GM19238 (cell line): ENCODE measurements around the gene PRR19.

Experiments used
- DNase-seq: peaks from one replicate; pipeline ENCODE4 v3.0.0; 2011; ENCODE audit warnings: low spot score; ENCODE audit not compliant: insufficient read length

The PRR19 gene

GRCh38 chr19:42270346-42271044 is 31.4 kb upstream of the PRR19 start:
- DNase-seq, result peak; percentile 47

- no peak for DNase-seq
Measured at GRCh38 chr19:42271045-42271419, 30.9 kb upstream of the PRR19 start.

GRCh38 chr19:42271861-42272534 is 29.9 kb upstream of the PRR19 start:
- DNase-seq, result no peak

GRCh38 chr19:42272535-42272897 is 29.4 kb upstream of the PRR19 start:
- no peak for DNase-seq

GRCh38 chr19:42272989-42273406 is 28.9 kb upstream of the PRR19 start:
- DNase-seq, result no peak

GRCh38 chr19:42273407-42274064 is 28.4 kb upstream of the PRR19 start:
- no peak for DNase-seq

- DNase-seq, result no peak
Measured at GRCh38 chr19:42274065-42274682, 27.8 kb upstream of the PRR19 start.

- no peak for DNase-seq
Measured at GRCh38 chr19:42275103-42275502, 26.8 kb upstream of the PRR19 start.

- DNase-seq, result no peak
Measured at GRCh38 chr19:42275517-42275916, 26.4 kb upstream of the PRR19 start.

GRCh38 chr19:42276284-42276683 is 25.6 kb upstream of the PRR19 start:
- DNase-seq, result no peak

- DNase-seq, result no peak
Measured at GRCh38 chr19:42276821-42277220, 25.1 kb upstream of the PRR19 start.

GRCh38 chr19:42277821-42278451 is 24.0 kb upstream of the PRR19 start:
- DNase-seq, result no peak

- DNase-seq, result no peak
Measured at GRCh38 chr19:42278452-42279154, 23.3 kb upstream of the PRR19 start.

GRCh38 chr19:42279155-42279901 is 22.6 kb upstream of the PRR19 start:
- DNase-seq, result no peak

- peak; percentile 99 for DNase-seq
Measured at GRCh38 chr19:42279902-42280814, 21.8 kb upstream of the PRR19 start.

GRCh38 chr19:42280815-42281145 is 21.2 kb upstream of the PRR19 start:
- DNase-seq, result no peak

GRCh38 chr19:42281146-42281826 is 20.6 kb upstream of the PRR19 start:
- no peak for DNase-seq

GRCh38 chr19:42281827-42282762 is 19.8 kb upstream of the PRR19 start:
- DNase-seq, result no peak
